Measurements from ENCODE around the gene CFAP46. TPM values are rescaled to one million over a fixed set of nuclear protein-coding genes. Genes with fewer than 3 reads are reported as not detected.

The CFAP46 gene
- total and polyA plus RNA-seq, 2 donors from 2014 or later, result 3.8 to 8.3 TPM

GRCh38 chr10:132802694-132803320 lies 139.6 kb downstream of the CFAP46 start:
- intact Hi-C loops (cut with DNase I), result no loop called here
- H3K4me1 ChIP-seq (ENCODE audit: control insufficient read depth in 2 of 3, insufficient read depth in 2 of 3, low read depth in 1 of 3, low read length in 3 of 3), result no peaks in the 10 kb centered on the region
- H3K4me3 ChIP-seq (ENCODE audit: low read length in 3 of 3), result no peak overlapping the region
- peaks cover 0 to 6% (median 0%) of the 10 kb centered on the region in 3 donors for H3K9me3 ChIP-seq (ENCODE audit: control insufficient read depth in 2 of 3, insufficient read depth in 1 of 3, low read length in 3 of 3)
- DNase-seq (peak in 1 of 5 donors; percentile 37), FAIRE-seq (no peak)
- no peaks in the 10 kb centered on the region for H3K36me3 ChIP-seq (ENCODE audit: control insufficient read depth in 2 of 3, insufficient read depth in 3 of 3, low read length in 3 of 3)
- H3K27me3 ChIP-seq (ENCODE audit: control insufficient read depth, insufficient read depth, low read length), result no peaks in the 10 kb centered on the region
- H3K9ac ChIP-seq (ENCODE audit: low read length in 3 of 3), result no peak overlapping the region
- H3K27ac ChIP-seq (ENCODE audit: low read depth in 2 of 2, low read length in 2 of 2), result no peak overlapping the region
- TF ChIP-seq CTCF (IDR thresholded peaks at IDR 0.05; ENCODE audit: borderline replicate concordance, extremely low read depth, insufficient read depth), result no peak

GRCh38 chr10:132802048-132802447 lies 140.3 kb downstream of the CFAP46 start:
- Histone ChIP-seq H3K9ac (ENCODE audit: low read length in 3 of 3) (no peak overlapping the region), H3K9me3 (ENCODE audit: control insufficient read depth in 2 of 3, insufficient read depth in 1 of 3, low read length in 3 of 3) (peaks cover 0 to 6% (median 0%) of the 10 kb centered on the region in 3 donors), H3K4me1 (ENCODE audit: control insufficient read depth in 2 of 3, insufficient read depth in 2 of 3, low read depth in 1 of 3, low read length in 3 of 3) (no peaks in the 10 kb centered on the region), H3K4me3 (ENCODE audit: low read length in 3 of 3) (no peak overlapping the region), H3K27me3 (ENCODE audit: control insufficient read depth, insufficient read depth, low read length) (no peaks in the 10 kb centered on the region), H3K36me3 (ENCODE audit: control insufficient read depth in 2 of 3, insufficient read depth in 3 of 3, low read length in 3 of 3) (no peaks in the 10 kb centered on the region), H3K27ac (ENCODE audit: low read depth in 2 of 2, low read length in 2 of 2) (no peak overlapping the region)
- peak in 1 of 5 donors; percentile 18 for DNase-seq
- no peak for TF ChIP-seq CTCF (IDR thresholded peaks at IDR 0.05; ENCODE audit: borderline replicate concordance, extremely low read depth, insufficient read depth)
- no peak for FAIRE-seq
- intact Hi-C loops (cut with DNase I), result no loop called here

- H3K27ac ChIP-seq (ENCODE audit: low read depth in 2 of 2, low read length in 2 of 2), result no peak overlapping the region
- TF ChIP-seq CTCF (IDR thresholded peaks at IDR 0.05; ENCODE audit: borderline replicate concordance, extremely low read depth, insufficient read depth), result no peak
- FAIRE-seq (no peak), DNase-seq (peak in 2 of 5 donors; percentile 33 to 69)
- H3K4me1 ChIP-seq (ENCODE audit: control insufficient read depth in 2 of 3, insufficient read depth in 2 of 3, low read depth in 1 of 3, low read length in 3 of 3), result no peaks in the 10 kb centered on the region
- intact Hi-C loops (cut with DNase I), result no loop called here
- no peaks in the 10 kb centered on the region for H3K36me3 ChIP-seq (ENCODE audit: control insufficient read depth in 2 of 3, insufficient read depth in 3 of 3, low read length in 3 of 3)
- no peak overlapping the region for H3K9ac ChIP-seq (ENCODE audit: low read length in 3 of 3)
- H3K4me3 ChIP-seq (ENCODE audit: low read length in 3 of 3), result no peak overlapping the region
- peaks cover 2% of the 10 kb centered on the region for H3K27me3 ChIP-seq (ENCODE audit: control insufficient read depth, insufficient read depth, low read length)
- peaks cover 0 to 6% (median 0%) of the 10 kb centered on the region in 3 donors for H3K9me3 ChIP-seq (ENCODE audit: control insufficient read depth in 2 of 3, insufficient read depth in 1 of 3, low read length in 3 of 3)
Measured at GRCh38 chr10:132799865-132800264, 142.5 kb downstream of the CFAP46 start.
